Measurements from ENCODE around the gene SPATA25.

GRCh38 chr20:45890985-45891983 is 3.9 kb upstream of the SPATA25 start, which contains the start of the genes CTSA and NEURL2:
- TF ChIP-seq POLR2AphosphoS5 (IDR thresholded peaks at IDR 0.05) = peak in 2 of 3 donors; percentile 96 to 98
- no peak for TF ChIP-seq CTCF (IDR thresholded peaks at IDR 0.05)
